LNCaP clone FGC (cell line): ENCODE measurements around the gene CYP24A1.

ENCODE experiments used
- DNase-seq: peaks from one replicate; pipeline ENCODE4 v3.0.0-alpha.2; 2011; ENCODE audit warnings: low read depth
- H3K4me3 ChIP-seq: 2 replicates; pipeline ENCODE4 v1.5.1; 2011; ENCODE audit warnings: mild to moderate bottlenecking, low read depth, low read length, control low read depth
- TF ChIP-seq, protein P1 (sequence below): IDR thresholded peaks from 2 replicates; pipeline ENCODE4 v1.5.1; 2012; ENCODE audit warnings: mild to moderate bottlenecking; ENCODE audit not compliant: control insufficient read depth, insufficient read depth; ENCODE audit errors: extremely low read depth

CYP24A1 gene

GRCh38 chr20:54156981-54157835, 16.6 kb downstream of the CYP24A1 start:
- no peak overlapping the region for H3K4me3 ChIP-seq
- DNase-seq = no peak
- TF ChIP-seq, protein P1, sequence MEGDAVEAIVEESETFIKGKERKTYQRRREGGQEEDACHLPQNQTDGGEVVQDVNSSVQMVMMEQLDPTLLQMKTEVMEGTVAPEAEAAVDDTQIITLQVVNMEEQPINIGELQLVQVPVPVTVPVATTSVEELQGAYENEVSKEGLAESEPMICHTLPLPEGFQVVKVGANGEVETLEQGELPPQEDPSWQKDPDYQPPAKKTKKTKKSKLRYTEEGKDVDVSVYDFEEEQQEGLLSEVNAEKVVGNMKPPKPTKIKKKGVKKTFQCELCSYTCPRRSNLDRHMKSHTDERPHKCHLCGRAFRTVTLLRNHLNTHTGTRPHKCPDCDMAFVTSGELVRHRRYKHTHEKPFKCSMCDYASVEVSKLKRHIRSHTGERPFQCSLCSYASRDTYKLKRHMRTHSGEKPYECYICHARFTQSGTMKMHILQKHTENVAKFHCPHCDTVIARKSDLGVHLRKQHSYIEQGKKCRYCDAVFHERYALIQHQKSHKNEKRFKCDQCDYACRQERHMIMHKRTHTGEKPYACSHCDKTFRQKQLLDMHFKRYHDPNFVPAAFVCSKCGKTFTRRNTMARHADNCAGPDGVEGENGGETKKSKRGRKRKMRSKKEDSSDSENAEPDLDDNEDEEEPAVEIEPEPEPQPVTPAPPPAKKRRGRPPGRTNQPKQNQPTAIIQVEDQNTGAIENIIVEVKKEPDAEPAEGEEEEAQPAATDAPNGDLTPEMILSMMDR = no peak

GRCh38 chr20:54156522-54156921, 17.3 kb downstream of the CYP24A1 start:
- TF ChIP-seq, protein P1 = no peak
- no peak overlapping the region for H3K4me3 ChIP-seq
- no peak for DNase-seq

GRCh38 chr20:54155736-54156317, 18.0 kb downstream of the CYP24A1 start:
- DNase-seq = no peak
- TF ChIP-seq, protein P1 = no peak
- no peak overlapping the region for H3K4me3 ChIP-seq

- H3K4me3 ChIP-seq = no peak overlapping the region
- no peak for DNase-seq
- TF ChIP-seq, protein P1 = no peak
Observed at GRCh38 chr20:54154439-54154838, 19.3 kb downstream of the CYP24A1 start.

GRCh38 chr20:54153847-54154246, 19.9 kb downstream of the CYP24A1 start:
- no peak overlapping the region for H3K4me3 ChIP-seq
- TF ChIP-seq, protein P1 = no peak
- DNase-seq = no peak

GRCh38 chr20:54153041-54153327, 20.8 kb downstream of the CYP24A1 start:
- no peak for DNase-seq
- no peak overlapping the region for H3K4me3 ChIP-seq
- TF ChIP-seq, protein P1 = no peak
